K562 (cell line): ENCODE data around the gene CDKL1. TPM values are rescaled to one million over a fixed set of nuclear protein-coding genes. Genes with fewer than 3 reads are reported as not detected.

ENCODE experiments used
- HSF4 ChIP-seq: fragments of 250-450 bp; sonication (Bioruptor Pico); IDR thresholded peaks from 2 replicates; pipeline ENCODE4 v2.1.2; 2022; ENCODE audit warnings: mild to moderate bottlenecking, moderate library complexity, borderline replicate concordance
- MITF ChIP-seq: IDR thresholded peaks from 2 replicates; pipeline ENCODE4 v1.6.1; 2014; ENCODE audit warnings: antibody characterized with exemption
- NFATC3 ChIP-seq: fragments of 450-650 bp; IDR thresholded peaks from 2 replicates; pipeline ENCODE4 v1.6.1; 2017; ENCODE audit warnings: mild to moderate bottlenecking
- ZNF311 ChIP-seq: fragments of 250-450 bp; sonication (Bioruptor Pico); IDR thresholded peaks from 2 replicates; pipeline ENCODE4 v1.4.0; 2020; ENCODE audit warnings: mild to moderate bottlenecking, moderate library complexity
- polyA plus RNA-seq, 8 experiments: library from polyadenylated mRNA; depleted of rRNA in 4 of 8; stranded (reverse) in 5 of 8; unstranded in 3 of 8; fragments of >200 nt; fragmentation: Nextera tagmentation in 2 of 8; fragmentation: Illumina TruSeq in 1 of 8; extraction: Ambion mirVana in 2 of 8; extraction: Trizol in 1 of 8; gene quantifications; 2 replicates each; pipeline versions ENCODE4 v1.2.1 to v1.2.3, GENCODE V29; 2011 to 2014; ENCODE audit warnings: inconsistent platforms in 1 of 8, missing spikeins in 1 of 8
- total RNA-seq, 7 experiments: library from RNA; depleted of rRNA in 6 of 7; stranded (reverse); fragments of >200 nt in 6 of 7; fragmentation: Illumina TruSeq in 2 of 7; extraction: Trizol in 2 of 7; gene quantifications; 2 replicates each; pipeline versions ENCODE4 v1.2.1 to v1.2.3, GENCODE V29; 2011 to 2021; ENCODE audit warnings: low replicate concordance in 1 of 7
- TF ChIP-seq, protein P1 (sequence below), 2 experiments: fragments of 450-650 bp; IDR thresholded peaks; 2 replicates each; pipeline ENCODE4 v1.6.1; 2016; ENCODE audit warnings: mild to moderate bottlenecking in 2 of 2, borderline replicate concordance in 1 of 2, low read depth in 1 of 2, moderate library complexity in 1 of 2

Gene CDKL1
- total and polyA plus RNA-seq, 9 of the 15 experiments (the other 6 are each of a cell fraction or from before 2014, with no cell fraction given), result 2.3 to 35.0 (median 7.5) TPM

DNA sequence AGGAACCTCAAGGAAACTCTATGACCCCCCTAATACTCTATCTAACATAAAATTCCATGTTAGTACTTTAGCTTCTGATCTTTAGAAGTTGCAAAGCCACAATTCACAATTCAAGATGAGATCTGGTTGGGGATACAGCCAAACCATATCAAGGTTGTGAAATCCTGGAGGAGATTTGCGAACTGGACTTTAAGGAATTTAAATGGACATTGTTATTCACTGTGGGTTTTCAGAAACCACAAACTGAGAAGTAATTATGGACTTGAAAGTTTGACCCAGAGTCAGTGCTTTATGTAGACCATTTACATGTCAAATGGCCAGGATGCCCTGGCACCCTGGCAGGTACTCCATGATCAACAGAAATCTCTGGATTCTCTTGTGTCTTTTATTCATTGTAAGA, 14.2 kb upstream of the CDKL1 start (continued):
- TF ChIP-seq, protein P1, sequence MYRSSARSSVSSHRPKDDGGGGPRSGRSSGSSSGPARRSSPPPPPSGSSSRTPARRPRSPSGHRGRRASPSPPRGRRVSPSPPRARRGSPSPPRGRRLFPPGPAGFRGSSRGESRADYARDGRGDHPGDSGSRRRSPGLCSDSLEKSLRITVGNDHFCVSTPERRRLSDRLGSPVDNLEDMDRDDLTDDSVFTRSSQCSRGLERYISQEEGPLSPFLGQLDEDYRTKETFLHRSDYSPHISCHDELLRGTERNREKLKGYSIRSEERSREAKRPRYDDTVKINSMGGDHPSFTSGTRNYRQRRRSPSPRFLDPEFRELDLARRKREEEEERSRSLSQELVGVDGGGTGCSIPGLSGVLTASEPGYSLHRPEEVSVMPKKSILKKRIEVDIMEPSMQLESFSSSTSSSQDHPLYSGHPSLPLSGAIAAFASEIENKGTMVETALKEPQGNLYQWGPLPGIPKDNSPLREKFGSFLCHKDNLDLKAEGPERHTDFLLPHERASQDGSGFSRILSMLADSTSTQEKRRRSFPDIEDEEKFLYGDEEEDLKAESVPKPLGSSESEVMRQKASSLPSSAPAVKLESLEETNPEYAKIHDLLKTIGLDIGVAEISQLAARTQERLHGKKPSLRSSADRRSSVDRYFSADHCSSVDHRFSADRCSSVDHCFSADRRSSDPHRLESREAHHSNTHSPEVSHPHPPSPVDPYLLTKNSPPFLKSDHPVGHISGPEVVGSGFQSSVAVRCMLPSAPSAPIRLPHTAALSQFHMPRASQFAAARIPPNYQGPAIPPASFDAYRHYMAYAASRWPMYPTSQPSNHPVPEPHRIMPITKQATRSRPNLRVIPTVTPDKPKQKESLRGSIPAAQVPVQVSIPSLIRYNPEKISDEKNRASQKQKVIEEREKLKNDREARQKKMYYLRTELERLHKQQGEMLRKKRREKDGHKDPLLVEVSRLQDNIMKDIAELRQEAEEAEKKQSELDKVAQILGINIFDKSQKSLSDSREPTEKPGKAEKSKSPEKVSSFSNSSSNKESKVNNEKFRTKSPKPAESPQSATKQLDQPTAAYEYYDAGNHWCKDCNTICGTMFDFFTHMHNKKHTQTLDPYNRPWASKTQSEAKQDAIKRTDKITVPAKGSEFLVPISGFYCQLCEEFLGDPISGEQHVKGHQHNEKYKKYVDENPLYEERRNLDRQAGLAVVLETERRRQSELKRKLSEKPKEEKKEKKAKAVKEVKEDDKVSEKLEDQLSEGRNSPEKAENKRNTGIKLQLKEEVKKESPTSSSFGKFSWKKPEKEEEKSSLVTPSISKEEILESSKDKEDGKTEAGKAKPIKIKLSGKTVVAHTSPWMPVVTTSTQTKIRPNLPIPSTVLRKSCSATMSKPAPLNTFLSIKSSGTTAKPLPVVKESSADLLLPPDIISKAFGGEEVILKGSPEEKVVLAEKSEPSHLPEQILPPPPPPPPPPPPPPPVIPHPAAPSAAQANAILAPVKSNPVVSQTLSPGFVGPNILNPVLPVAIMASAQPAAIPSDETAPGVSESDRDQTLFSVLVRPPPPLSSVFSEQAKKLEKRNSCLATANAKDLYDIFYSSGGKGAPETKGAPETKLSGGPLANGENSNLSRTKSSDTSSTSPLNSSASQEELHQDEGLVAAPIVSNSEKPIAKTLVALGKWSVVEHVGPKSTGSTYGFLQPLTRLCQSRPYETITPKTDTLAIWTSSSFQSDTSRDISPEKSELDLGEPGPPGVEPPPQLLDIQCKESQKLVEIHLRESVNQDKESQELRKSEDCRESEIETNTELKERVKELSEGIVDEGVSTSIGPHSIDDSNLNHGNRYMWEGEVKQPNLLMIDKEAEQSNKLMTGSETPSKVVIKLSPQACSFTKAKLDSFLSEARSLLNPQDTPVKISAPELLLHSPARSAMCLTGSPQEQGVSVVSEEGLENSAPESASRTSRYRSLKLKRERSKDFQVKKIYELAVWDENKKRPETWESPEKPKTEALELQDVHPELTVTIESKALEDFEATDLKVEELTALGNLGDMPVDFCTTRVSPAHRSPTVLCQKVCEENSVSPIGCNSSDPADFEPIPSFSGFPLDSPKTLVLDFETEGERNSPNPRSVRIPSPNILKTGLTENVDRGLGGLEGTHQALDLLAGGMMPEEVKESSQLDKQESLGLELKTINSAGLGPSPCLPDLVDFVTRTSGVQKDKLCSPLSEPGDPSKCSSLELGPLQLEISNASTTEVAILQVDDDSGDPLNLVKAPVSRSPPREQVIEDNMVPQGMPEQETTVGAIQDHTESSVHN (IDR thresholded peaks at IDR 0.05; ENCODE audit: borderline replicate concordance in 1 of 2, low read depth in 1 of 2), result no peak
- TF ChIP-seq NFATC3 (no peak), ZNF311 (CRISPR knock-in tag) (no peak), MITF (no peak), HSF4 (CRISPR knock-in tag) (no peak)
- TF ChIP-seq, all 486 proteins: peak for 0
